Fibroblast of skin of scalp (primary cell): Measurements from ENCODE around the gene ZSWIM3.
"Not testable (repeated sequence)": the region's sequence is repeated elsewhere in the genome, so short reads cannot be mapped to it uniquely, and the experiment has no call there.

Experiments
- DNase-seq: peaks from one replicate; pipeline ENCODE4 v3.0.0-alpha.2; 2013

ZSWIM3 gene

DNA sequence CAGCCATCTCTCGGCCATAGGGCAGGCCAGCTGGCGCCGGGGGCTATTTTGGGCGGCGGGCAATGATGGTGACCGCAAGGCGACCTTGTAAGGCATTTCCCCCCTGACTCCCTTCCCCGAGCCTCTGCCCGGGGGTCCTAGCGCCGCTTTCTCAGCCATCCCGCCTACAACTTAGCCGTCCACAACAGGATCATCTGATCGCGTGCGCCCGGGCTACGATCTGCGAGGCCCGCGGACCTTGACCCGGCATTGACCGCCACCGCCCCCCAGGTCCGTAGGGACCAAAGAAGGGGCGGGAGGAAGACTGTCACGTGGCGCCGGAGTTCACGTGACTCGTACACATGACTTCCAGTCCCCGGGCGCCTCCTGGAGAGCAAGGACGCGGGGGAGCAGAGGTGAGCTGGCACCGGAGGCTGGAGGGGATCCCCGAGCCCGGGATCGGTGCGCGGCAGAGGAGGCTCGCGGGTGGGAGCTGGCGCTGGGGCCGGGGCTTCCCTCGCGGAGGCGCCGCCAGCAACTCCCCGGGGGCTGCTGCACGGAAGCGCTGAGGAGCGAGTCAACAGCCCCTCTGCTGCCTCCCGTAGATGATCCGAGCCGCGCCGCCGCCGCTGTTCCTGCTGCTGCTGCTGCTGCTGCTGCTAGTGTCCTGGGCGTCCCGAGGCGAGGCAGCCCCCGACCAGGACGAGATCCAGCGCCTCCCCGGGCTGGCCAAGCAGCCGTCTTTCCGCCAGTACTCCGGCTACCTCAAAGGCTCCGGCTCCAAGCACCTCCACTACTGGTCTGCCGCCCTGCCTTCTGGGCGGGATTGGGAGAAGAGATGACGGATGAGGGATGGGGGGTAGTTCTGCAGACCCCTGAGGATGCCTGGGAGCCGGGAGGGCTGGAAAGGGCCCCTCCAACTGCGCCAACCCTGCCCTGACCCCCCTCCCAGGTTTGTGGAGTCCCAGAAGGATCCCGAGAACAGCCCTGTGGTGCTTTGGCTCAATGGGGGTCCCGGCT lies 33.9 kb downstream of the ZSWIM3 start, which contains the start of the genes CTSA and NEURL2:
CTSA (plus strand) TSS at position 351 of the 999 bp plus-strand sequence; CDS start at position 585, 234 bp downstream.
NEURL2 (minus strand) TSS at position 224 of the 999 bp plus-strand sequence; CDS start at position 7, 217 bp downstream.
- peak; percentile 95 for DNase-seq

- DNase-seq, result peak; percentile 27
These were observed 34.8 kb downstream of the ZSWIM3 start for GRCh38 chr20:45892049-45892825.

DNA sequence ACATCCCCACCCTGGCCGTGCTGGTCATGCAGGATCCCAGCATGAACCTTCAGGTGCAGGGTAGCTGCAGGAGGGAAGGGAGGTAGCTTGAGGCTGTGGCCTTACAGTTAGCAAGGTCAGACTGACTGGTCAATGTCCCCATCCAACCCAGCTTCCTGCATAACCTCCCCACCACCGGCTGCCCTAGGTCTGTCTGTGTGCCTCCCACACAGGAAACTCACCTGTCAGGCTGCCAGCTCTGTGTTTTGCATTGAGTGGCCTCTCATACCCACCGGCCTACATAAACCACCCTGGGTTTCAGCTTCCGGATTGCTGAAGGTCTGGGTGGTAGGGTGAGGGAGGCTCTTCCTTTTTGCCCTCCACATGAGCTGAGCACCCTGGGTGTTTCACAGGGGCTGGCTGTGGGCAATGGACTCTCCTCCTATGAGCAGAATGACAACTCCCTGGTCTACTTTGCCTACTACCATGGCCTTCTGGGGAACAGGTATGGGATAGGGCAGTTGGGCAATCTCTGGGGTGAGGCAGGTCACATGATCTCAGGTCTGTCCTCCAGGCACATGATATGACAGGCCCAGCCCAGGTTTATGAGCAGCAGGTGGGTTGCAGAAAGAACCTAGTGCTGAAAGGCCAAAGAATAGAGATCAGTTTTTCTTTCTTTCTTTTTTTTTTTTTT lies 35.5 kb downstream of the ZSWIM3 start:
- no peak for DNase-seq

- no peak for DNase-seq
These were observed 36.4 kb downstream of the ZSWIM3 start for GRCh38 chr20:45893831-45894230.

DNA sequence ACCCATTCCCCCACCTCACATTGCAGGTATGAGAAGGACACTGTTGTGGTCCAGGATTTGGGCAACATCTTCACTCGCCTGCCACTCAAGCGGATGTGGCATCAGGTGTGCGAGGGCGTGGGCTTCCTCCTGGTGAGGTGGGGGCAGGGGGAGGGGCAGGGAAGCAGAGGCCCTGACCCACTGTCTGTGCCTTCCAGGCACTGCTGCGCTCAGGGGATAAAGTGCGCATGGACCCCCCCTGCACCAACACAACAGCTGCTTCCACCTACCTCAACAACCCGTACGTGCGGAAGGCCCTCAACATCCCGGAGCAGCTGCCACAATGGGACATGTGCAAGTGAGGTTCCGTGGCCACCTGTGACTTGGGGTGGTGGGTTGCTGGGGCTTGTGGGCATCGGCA lies 37.4 kb downstream of the ZSWIM3 start:
- DNase-seq, result no peak

DNA sequence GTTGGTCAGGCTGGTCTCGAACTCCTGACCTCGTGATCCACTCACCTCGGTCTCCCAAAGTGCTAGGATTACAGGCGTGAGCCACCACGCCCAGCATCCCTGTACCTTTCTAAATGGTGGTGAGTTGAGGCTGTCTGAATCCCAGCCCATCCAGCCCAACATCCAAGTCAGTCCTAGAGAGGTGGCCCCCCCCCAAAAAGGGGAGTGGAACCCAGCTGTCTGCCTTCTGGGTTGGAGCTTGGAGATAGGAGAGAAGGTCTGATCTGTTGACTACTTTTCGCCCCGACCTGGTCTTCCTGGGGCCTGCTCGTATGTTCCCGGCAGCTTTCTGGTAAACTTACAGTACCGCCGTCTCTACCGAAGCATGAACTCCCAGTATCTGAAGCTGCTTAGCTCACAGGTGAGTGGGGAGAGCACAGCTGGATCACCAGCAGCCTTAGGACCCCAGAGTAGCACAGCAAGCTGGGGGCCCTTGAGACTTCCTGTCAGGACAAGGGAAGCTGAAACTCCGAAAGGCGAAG lies 39.3 kb downstream of the ZSWIM3 start:
- no peak for DNase-seq

DNA sequence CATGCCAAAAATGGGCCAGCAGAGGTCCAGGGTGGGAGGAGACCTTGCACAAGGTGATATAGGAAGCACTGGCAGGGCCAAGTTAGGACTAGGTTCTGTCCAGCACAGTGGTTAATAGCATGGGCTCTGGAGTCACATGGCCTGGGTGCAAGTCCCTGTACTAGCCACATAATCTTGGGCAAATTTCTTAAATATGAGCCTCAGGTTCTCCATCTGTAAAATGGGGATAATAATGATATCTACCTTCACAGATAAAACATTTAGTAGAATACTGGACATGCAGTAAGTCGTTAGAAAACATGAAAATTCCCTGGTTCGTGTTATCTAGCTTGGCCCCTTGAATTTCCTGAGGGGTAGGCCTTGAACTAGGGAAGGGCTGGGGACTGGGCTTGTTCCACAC lies 39.9 kb downstream of the ZSWIM3 start:
- DNase-seq, result no peak

DNA sequence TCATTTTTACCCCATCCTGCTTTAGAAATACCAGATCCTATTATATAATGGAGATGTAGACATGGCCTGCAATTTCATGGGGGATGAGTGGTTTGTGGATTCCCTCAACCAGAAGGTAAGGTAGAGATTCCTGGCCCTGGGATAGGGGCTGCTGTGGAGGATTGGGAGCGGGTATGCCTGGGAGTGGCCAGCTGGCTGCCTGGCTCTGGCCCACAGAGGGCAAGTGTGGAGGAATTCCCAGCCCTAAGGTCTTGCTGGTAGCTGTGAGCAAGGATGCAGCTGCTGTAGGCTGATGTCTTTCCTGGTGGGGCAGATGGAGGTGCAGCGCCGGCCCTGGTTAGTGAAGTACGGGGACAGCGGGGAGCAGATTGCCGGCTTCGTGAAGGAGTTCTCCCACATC lies 40.3 kb downstream of the ZSWIM3 start:
- DNase-seq, result no peak

GRCh38 chr20:45898285-45898684 lies 40.9 kb downstream of the ZSWIM3 start:
- DNase-seq, result no peak

- no peak for DNase-seq
These were observed 41.8 kb downstream of the ZSWIM3 start for GRCh38 chr20:45899046-45899835.

GRCh38 chr20:45901332-45901731 lies 43.9 kb downstream of the ZSWIM3 start:
- DNase-seq, result not testable (repeated sequence)

- no peak for DNase-seq
These were observed 44.8 kb downstream of the ZSWIM3 start for GRCh38 chr20:45902199-45902701.

DNA sequence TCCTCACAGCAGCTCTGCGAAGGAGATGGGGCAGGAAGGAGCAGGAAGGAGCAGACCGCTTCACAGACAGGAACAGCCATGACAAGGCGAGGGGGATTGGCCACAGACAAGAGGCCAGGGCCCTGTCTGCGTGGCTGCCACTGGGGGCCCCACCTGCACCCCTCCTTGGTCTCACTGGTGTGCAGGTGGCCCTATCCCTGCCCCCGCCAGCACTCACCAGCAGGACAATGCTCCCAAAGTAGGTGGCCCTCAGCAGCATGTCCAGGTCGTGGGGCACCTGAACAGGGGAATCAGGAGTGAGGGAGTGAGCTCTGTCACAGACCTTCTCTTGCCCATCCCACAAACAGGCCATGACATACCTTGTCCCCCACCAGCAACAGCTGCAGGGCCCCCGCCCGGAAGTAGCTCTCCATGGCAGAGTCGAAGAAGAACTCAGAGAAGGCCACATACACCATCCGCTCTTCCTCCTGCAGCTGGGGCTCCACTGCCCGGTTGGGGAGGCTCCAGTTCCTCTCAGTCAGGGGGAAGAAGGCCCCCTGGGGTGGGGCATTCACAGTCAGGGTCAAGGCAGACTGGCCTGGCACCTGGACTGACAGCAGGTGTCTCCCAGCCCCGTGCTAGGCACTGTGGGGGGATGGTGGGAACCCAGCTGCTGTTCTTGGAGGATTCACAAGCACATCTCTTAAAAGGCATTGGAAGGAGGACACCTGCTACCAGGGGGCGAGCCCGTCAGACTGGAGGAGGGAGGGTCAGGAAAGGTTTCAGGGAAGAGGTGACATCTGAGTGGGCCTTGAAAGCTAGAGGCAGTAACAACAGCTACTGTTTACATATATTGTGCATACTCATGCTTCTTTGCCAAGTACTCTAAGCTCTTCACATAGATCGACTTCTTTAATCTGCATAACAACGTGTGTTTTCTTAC lies 47.4 kb downstream of the ZSWIM3 start:
- no peak for DNase-seq

DNA sequence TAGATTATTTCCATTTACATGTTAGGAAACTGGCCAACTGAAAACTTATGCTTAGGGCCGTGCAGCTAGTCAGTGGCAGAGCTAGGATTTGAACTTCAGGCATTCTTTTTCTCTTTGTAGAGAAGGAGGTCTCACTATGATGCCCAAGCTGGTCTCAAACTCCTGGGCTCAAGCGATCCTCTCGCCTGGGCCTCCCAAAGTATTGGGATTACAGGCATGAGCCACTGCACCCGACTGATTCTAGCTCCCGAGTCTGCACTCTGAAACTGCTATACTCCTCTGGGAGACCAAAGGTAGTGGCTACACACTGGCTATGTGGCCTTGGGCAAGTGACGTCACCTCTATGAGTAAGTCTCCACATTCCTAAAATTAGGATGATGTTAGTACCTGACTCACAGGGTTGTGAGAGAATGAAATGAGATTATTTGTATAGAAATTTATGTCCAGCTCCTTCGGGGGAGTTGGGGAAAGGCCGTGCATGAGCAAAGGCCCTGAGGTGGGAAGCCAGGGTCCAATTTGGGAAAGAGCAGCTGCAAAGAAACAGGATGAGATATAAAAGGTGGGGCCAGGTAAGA lies 48.2 kb downstream of the ZSWIM3 start:
- peak; percentile 44 for DNase-seq

DNA sequence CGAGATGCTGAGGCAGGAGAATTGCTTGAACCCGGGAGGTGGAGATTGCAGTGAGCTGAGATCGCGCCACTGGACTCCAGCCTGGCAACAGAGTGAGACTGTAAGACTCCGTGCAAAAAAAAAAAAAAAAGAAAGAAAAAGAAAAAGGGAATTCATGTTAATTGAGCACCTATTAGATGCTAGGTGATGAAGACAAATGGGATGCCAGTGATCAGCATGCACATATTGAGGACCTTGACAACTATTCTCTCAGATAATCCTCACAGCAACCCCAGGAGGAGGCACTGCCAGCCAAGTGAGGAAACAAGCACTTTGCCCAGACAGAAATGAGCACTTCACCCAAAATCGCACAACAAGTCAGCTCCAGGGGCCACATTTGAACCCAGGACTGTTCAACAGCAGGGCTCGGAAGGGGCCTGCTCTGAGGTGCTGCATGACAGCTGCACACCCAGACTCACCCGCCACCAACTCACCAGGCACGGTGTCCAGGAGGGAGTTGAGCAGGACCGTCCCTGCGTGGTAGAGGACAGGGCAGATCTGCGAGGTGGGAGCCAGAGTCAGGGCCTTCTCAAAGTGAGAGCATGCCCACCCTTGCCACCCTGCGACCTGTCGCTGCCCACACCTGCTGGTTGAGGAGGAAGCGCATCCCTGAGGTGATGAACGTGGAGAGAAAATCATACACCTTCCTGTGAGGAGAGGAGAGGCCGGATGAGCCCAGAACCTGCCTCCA lies 50.0 kb downstream of the ZSWIM3 start:
- no peak for DNase-seq

GRCh38 chr20:45908084-45908483 lies 50.7 kb downstream of the ZSWIM3 start:
- DNase-seq, result no peak

GRCh38 chr20:45909336-45909808 lies 52.0 kb downstream of the ZSWIM3 start:
- no peak for DNase-seq

- no peak for DNase-seq
These were observed 52.6 kb downstream of the ZSWIM3 start for GRCh38 chr20:45909817-45910669.
